Measurements from ENCODE around the gene MATCAP1.

MATCAP1 gene

DNA sequence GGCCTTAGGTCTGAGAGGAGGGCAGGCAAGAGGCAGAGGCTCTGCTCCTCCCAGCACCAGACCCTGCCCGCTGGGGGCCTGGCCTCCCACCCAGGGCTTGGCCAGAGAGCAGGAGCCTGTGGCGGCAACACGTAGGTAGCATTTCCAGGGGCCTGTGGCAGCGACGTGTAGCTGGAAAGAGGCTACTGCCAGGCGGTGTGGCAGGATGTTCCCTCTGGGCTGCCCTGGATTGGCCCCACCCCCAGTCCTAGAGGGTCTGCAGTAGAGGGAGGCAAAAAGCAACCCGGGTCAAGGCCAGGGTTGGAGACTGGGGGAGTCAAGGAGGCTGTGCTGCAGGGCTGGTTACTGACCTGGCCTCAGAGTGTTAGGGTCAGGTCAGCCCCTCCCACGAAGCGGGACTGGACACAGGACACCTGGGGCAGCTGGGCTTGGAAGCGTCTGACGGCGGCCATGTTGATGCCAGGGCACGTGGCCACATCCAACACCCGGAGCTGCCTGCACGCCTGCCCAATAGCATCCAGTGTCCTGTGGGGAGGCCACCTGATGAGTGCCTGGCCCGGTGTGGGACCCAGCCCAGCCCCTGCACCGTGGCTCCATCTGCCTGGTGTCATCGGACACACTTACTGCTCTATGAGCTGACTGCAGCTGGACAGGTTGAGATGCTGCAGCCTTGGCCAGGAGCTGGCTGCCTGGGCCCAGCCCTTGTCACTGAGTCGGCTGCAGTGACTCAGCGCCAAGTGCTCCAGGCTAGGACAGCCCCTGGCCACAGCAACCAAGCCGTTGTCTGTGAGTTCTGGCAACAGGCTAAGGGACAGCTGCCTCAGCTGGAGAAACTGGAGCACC is 23.7 kb upstream of the MATCAP1 start:
- no peak for DNase-seq

DNA sequence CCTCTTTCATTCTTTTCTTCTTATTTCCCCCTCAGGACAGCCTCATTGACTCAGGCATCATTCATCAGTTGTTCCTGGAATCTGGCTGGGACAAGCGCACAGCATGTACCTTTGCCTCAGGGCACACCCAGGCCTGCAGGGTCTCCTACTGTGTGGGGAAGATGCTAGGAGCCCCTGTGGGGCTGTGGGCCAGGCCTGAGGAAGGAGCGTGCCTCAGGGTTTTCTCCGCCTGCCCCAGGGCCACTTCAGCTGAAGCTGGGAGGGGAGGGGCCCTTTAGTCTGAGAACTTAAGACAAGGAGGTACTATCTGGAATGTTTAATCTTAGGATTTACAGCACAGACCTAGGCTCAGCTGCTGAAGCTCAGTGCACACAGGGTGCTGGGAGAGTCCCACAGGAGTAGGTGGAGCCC is 23.1 kb upstream of the MATCAP1 start:
- DNase-seq = no peak

DNA sequence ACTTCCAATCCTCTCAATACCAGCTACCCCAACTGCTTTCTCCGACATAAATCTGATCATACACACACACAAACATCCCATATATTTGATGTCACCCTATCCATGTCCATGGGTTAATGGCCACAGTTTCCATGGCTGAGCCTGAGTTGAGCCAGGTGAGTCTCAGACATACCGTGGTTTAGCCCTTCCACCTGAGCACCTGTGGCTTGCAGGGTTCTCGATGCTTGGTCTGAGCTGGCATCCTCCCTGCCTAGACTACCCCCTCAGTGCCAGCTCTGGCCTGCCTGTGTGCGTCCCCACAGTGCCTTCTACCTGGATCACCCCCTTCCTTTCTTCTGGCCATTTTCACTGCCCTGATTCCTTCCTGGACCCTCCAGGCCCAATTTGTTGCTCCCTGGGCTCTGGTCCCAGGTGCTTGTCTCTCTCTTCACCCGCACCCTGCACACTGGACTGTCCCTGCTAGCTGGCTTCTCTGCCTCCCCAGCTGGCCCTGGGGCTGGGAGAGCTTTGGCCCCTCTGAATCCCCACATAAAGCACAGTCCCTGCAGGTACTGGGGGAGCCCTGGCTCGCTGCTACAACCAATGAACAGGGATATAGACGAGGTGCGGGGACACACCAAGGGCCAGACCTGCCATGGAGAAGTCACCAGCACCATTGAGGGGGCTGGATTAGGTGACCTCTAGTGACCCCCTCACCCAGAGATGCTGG is 22.5 kb upstream of the MATCAP1 start:
- DNase-seq = no peak

DNA sequence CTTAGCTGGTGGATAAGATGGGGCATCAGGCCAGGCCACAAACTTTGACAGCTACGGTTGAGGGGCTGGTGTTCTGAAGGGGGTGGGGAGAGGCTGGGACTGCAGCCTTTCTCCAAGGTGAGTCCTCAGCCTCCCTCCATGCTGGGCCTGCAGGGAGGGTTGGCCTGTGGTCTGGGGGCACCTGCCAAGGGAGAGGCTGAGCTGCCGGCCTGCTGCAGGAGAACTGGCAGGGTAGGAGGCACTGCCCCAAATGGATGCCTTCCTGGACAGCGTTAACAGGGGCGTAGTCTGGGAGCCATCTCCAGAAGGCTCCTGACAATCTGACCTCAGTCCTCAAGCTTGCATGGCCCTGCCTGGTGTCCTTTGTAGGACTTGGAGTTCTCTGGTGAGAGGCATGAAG is 20.3 kb upstream of the MATCAP1 start:
- no peak for DNase-seq

DNA sequence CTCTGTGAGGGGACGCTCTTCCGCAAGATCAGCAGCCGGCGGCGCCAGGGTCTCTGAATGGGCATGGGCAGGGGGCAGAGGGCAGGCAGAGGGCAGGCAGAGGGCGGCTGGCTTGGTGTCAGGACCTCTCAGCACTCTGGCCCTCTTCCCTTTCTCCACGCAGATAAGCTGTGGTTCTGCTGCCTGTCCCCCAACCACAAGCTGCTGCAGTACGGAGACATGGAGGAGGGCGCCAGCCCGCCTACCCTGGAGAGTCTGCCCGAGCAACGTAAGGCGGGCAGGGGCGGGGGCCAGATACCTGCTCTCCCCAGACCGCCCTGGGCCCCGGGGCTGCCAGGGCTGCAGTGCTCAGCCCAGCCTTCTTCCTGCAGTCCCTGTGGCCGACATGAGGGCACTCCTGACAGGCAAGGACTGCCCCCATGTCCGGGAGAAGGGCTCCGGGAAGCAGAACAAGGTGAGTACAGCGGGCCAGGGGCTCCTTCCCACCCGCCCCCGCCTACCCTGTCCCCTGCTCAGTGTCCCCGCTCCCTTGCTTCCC is 19.3 kb upstream of the MATCAP1 start:
- DNase-seq = no peak

DNA sequence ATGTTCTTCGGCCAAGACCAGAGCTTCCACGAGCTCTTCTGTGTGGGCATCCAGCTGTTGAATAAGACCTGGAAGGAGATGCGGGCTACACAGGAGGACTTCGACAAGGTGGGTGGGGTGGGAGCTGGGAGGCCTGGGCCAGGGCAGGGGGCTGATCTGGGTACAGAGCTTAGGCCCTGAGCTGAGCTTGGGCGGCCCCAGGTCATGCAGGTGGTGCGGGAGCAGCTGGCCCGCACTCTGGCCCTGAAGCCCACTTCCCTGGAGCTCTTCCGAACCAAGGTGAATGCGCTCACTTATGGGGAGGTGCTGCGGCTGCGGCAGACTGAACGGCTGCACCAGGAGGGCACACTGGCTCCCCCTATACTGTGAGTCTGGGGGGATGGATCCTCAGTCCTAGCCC is 18.7 kb upstream of the MATCAP1 start:
- DNase-seq = no peak

DNA sequence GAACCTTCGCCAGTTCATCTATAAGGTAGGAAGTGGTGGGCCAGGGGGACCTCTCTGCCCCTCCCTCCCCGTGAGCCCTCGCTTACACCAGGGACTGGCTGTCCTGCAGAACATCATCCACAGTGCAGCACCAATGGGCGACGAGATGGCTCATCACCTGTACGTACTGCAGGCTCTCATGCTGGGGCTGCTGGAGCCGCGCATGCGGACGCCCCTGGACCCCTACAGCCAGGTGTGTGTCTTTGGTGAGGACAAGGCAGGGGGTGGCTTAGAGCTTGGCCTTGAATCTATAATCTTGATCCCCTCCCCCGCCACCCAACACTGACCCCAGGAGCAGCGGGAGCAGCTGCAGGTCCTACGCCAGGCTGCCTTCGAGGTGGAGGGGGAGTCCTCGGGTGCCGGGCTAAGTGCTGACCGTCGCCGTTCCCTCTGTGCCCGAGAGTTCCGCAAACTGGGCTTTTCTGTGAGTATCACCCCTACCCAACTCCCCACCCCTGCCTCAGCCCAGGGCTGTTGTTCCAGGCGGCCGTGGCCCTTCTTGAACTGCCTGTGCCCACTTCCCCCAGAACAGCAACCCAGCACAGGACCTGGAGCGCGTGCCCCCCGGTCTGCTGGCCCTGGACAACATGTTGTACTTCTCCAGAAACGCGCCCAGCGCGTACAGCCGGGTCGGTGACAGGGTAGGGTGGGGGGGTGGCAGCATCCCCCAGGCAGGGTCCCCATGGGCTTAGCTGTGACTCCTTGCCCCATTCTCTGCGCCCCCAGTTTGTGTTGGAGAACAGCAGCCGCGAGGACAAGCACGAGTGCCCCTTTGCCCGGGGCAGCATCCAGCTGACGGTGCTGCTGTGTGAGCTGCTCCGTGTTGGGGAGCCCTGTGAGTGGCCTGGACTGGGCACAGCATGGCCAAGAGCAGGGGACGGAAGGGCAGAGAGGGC is 17.9 kb upstream of the MATCAP1 start:
- no peak for DNase-seq

DNA sequence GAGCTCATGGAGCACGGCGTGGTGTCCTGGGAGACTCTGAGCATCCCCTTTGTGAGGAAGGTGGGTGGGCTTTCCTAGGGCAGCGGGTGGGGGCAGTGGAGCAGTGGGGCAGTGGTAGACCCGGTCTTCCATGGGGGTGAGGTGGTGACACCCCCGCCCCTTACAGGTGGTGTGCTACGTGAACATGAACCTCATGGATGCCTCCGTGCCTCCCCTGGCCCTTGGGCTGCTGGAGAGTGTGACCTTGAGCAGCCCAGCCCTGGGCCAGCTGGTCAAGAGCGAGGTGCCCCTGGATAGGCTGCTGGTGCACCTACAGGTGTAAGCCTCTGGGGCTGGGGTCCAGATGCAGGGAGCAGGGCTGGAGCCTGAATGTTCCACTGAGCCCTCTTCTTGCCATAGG is 16.7 kb upstream of the MATCAP1 start:
- DNase-seq = no peak

DNA sequence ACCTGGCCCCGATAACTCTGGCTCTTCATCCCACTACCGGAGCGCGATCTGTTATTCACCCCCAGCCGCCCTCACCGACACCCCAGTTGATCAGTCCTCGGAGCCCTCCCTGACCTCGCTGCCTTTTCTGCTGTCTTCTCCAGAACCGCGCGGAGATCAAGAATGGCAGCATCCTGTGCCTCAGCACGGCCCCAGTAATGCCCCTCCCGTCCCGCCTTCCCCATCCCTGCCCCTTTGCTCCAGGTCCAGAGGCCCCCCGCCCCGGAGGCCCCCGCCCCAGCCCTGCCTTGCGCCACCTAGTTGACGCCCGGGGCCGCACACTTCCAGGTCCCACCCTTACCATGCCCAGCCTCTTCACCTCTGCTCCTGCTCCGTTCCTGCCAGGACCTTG is 16.0 kb upstream of the MATCAP1 start:
- DNase-seq = no peak

DNA sequence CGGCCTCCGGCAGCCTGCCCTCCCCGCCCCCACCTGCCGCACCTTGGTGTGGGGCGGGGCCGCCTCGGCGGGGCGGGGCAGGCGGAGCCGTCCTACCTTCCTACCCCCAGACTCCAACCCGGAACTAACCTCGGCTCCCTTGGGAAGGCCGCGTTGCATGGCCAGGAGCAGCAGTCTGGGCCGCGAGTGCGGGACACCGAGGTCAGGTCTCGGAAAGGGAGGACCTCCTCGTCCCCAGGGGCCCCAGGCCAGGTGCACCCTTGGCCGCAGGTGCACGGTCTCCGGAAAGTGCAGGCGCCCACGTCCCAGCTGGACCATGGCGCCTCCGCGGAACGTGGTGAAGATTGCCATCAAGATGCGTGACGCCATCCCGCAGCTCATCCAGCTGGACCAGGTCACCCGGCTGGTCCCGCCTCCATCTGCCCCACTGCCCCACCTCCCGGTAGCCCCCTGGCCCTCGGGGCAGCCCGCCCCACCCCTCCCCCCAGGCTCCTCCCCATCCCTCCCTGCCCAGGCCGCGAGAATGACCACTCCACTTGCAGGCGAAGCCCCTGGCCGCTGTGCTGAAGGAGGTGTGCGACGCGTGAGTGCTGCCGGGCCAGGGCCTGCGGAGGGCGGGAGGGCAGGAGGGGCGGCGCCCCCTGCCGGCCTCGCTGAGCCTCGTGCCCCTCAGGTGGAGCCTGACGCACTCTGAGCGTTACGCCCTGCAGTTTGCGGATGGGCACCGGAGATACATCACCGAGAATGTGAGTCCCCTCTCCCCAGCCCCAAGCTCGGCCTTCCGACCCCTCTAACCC is 15.4 kb upstream of the MATCAP1 start, which contains the start of gene ELMO3:
Gene ELMO3, plus strand, starts transcription at position 121 of the 797 bp plus-strand sequence. Its CDS starts 196 bp downstream, at position 317.
- no peak for DNase-seq

DNA sequence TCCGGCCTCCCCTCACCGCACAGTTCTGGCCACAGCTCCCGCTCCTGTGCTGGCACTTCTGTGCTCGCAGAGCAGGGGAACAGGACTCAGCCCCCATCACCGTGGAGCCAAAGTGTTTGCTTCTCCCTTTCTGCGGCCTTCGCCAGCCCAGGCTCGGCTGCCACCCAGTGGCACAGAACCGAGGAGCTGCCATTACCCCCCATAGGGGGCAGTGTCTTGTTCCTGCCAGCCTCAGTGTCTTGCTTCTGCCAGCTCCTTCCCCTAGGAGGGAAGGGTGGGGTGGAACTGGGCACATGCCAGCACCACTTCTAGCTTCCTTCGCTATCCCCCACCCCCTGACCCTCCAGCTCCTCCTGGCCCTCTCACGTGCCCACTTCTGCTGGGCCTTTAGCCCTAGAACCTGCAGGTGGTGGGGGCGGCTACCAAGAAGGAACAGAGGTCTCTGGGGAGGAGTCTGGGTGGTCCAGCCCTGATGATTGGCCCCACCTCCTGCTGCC is 14.5 kb upstream of the MATCAP1 start:
- peak in 1 of 2 experiments; percentile 36 for DNase-seq

DNA sequence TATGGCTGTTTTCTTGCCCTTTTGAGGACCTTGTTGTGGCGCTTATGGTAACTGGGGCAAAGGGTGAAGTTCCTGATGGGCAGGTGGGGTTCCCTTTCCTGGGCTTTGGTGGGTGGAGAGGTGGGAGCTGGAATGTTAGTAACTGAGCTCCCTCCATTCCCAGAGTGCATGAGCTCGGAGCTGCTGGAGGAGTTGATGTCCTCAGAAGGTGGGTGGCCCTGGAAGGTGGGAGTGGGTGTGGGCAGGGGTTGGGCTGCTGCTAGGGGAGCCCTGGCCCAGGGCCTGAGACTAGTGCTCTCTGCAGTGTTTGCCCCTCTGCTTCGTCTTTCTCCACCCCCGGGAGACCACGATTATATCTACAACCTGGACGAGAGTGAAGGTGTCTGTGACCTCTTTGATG is 13.9 kb upstream of the MATCAP1 start:
- DNase-seq = no peak

DNA sequence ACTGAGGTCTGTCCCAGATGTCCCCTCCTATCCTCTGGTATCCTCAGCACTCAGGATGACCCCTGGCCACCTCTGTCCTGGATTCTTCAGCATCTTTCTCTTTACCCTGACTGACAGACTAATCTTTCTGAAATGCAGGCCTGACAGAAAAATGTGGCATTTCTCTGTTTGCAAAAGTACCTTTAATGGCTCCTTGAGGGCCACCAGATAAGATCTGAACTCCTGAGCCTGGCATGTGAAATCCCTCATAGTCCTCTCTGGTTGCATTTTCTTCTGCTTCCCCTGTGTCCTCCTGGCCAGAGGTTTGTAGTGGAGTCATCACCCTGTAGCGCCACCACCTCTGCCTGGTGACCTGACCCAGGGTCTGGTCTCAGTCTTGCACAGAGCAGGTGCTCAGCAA is 13.1 kb upstream of the MATCAP1 start:
- DNase-seq = no peak

DNA sequence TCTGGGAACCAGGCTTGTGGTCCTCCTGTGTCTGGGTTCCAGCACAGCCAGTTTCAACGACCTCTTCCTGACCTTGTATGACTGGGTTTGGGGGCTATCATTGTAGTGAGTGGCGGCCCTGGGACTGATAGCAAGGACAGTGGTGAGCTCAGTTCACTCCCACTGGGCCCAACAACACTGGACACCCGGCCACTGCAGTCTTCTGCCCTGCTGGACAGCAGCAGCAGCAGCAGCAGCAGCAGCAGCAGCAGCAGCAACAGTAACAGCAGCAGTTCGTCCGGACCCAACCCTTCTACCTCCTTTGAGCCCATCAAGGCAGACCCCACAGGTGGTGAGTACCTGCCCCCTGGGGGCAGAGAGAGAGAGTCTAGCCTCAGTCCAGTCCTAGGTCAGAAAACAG is 11.9 kb upstream of the MATCAP1 start:
- no peak for DNase-seq

DNA sequence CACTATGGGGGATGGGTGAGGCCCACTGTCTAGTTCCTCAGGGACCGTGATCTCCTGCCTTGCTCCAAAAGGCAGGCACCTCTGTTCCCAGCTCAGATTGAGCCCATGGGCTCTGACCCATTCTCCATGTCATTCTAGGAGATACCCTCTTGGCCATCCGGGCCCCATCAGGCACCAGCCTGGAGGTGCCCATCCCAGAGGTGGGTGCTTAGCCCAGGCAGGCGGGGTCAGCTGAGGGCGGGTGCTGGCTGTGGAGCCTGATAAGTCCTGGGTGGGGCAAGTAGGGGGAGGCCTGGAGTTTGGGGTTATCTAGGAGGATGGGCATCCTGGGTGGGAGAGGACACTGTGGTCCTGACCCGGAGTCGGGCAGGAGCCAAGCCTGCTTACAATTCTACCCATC is 10.5 kb upstream of the MATCAP1 start:
- DNase-seq = no peak

DNA sequence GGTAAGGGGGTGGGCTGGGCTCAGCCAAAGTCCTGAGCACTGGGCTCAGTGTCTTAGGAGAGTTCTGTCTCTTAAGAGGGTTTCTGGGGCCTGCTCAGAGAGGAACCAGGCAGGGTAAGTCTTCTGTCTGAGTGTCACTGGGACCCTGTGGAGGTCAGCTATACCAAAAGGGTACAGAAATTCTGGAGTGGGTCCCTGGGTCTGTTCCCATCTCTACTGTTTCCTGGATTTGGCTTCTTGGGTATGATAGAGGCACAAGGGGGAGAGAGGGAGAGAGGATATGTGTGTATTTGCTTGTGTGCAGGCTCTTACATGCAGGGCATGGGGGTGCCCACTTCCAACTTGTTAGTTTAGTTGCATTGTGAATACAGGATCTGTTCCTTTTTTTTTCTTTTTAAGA is 9.8 kb upstream of the MATCAP1 start:
- no peak for DNase-seq

DNA sequence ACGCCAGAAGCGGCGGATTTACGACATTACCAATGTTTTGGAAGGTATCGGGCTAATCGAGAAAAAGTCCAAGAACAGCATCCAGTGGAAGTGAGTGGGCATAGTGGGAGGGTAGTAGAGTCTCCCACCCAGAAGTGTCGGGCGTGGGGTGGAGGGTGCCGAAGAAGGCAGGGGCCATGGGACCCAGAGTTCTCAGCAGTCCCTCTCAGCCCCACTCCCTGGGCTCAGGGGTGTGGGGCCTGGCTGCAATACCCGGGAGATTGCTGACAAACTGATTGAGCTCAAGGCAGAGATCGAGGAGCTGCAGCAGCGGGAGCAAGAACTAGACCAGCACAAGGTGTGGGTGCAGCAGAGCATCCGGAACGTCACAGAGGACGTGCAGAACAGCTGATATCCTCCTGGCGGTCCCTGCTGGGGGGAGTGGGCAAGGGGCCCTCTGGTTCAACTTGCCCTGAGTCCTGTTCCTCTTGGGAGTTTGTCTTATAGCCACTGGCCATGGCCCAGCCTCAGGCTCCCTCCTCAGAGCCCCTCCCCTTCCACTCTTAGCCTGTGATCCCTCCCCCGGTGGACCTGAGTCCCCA is 9.1 kb upstream of the MATCAP1 start:
- DNase-seq = no peak

DNA sequence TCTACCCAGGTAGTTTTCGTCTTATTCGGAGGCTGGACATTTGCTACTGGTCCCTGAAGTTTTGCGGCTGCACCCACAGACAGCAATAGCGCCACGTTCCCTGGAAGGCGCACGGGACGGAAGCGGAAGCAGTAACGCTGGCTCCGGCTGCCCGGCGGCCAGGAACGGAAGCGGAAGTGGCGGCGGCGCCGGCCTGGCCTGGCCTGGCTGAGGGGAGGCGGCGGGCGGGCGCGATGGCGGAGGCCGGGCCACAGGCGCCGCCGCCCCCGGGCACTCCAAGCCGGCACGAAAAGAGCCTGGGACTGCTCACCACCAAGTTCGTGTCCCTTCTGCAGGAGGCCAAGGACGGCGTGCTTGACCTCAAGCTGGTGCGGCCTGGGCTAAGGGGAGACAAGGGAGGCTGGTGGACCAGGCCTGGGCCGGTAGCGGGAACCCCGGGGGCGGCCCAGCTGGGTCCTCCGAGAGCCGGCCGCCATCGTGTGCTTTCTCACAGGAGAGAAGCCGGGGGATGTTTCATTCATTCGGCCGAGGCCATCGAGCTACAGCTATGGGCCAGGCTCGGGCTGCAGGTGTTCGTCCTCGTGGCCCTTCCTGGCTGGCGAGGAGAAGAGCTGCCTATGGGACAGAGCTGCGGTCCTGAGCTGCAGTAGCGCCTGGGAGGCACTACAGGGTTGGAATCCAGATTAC is 8.4 kb upstream of the MATCAP1 start, which contains the start of gene E2F4:
Gene E2F4, plus strand, starts transcription at position 161 of the 687 bp plus-strand sequence. Its CDS starts 73 bp downstream, at position 234.
- peak; percentile 86 to 92 for DNase-seq

DNA sequence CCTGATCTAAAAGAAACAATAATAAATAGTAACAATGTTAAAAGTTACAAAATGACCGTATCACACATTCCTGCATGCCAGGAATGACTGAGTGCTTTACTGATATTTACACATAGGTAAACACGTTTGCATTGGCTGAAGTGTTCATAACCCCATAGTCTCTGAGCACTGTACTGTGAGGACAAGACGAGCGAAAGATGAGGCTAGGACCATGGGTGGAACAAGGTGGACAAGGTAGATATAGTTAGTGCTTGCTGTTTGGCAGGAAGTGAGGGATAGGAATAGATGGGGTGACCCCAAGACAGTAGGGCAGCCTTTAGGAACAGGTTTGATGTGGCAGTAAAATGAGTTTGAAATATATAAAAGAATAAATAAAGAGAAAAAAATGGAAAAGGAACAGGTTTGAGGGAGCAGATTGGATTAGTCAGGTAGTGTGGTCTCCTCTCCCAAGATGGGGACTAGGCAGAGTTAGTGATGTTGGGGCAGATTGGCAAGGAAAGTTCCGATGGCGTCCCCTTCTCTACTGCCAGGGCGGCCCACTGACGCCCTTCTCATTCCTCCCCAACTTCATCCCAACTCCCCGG is 7.7 kb upstream of the MATCAP1 start:
- no peak for DNase-seq
